Measurements from ENCODE around the gene NAALADL2.

GRCh38 chr3:175066617-175067415, 207.7 kb downstream of the NAALADL2 start:
- TF ChIP-seq CTCF (IDR thresholded peaks at IDR 0.05; ENCODE audit: poor library complexity, severe bottlenecking) (no peak), EZH2 (IDR thresholded peaks at IDR 0.05; ENCODE audit: borderline replicate concordance, insufficient read depth, low read length, poor library complexity, severe bottlenecking) (no peak), TAF1 (IDR thresholded peaks at IDR 0.05; ENCODE audit: low read depth) (no peak), POLR2AphosphoS5 (IDR thresholded peaks at IDR 0.05) (no peak), EP300 (conservative IDR thresholded peaks at IDR 0.05; ENCODE audit: poor library complexity, severe bottlenecking) (no peak), RAD21 (conservative IDR thresholded peaks at IDR 0.05) (no peak)
- TF ChIP-seq, protein P1, sequence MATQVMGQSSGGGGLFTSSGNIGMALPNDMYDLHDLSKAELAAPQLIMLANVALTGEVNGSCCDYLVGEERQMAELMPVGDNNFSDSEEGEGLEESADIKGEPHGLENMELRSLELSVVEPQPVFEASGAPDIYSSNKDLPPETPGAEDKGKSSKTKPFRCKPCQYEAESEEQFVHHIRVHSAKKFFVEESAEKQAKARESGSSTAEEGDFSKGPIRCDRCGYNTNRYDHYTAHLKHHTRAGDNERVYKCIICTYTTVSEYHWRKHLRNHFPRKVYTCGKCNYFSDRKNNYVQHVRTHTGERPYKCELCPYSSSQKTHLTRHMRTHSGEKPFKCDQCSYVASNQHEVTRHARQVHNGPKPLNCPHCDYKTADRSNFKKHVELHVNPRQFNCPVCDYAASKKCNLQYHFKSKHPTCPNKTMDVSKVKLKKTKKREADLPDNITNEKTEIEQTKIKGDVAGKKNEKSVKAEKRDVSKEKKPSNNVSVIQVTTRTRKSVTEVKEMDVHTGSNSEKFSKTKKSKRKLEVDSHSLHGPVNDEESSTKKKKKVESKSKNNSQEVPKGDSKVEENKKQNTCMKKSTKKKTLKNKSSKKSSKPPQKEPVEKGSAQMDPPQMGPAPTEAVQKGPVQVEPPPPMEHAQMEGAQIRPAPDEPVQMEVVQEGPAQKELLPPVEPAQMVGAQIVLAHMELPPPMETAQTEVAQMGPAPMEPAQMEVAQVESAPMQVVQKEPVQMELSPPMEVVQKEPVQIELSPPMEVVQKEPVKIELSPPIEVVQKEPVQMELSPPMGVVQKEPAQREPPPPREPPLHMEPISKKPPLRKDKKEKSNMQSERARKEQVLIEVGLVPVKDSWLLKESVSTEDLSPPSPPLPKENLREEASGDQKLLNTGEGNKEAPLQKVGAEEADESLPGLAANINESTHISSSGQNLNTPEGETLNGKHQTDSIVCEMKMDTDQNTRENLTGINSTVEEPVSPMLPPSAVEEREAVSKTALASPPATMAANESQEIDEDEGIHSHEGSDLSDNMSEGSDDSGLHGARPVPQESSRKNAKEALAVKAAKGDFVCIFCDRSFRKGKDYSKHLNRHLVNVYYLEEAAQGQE (IDR thresholded peaks at IDR 0.05; ENCODE audit: borderline replicate concordance), result no peak
